WTC11 (cell line): ENCODE results near the gene ACACA.

Experiments used
- ATF1 ChIP-seq: sonication (generic); formaldehyde crosslinking; IDR thresholded peaks from 2 replicates; pipeline ENCODE4 v1.8.1; 2023; ENCODE audit warnings: mild to moderate bottlenecking, moderate library complexity, missing genetic modification reagents
- CTCF ChIP-seq: fragments of 200-600 bp; IDR thresholded peaks from 2 replicates; pipeline ENCODE4 v1.8.0; 2022; ENCODE audit warnings: antibody characterized with exemption
- SP1 ChIP-seq: sonication (generic); formaldehyde crosslinking; conservative IDR thresholded peaks from 2 replicates; pipeline ENCODE4 v1.8.1; 2022; ENCODE audit warnings: missing genetic modification reagents

DNA sequence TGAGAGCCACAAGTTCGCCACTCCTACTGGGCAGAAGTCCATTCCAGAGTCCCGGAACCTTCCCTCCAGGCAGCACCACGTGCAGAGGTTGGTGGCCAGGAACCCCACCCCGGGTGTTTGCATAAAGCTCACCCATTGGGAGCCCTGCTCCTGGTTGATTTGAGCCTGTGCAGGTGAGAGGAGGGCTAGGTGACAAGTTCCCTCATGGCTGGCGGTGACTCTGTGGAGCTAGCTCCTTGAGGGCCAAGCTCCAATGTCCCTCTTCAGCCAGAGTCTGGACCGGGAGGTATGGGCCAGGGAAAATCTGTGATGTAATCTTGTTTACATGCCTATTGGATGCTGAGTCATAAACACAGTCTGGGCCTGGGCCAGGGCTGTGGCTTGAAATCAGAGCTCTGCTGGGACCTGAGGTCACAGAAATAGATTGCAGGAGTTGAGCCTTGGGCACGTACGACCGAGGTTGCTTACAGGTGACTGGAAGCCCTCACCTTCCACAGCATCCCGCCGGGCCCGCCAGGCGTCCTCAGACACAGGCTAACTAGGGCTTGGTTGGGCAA is 339.0 kb downstream of the ACACA start:
- no peak for TF ChIP-seq SP1 (CRISPR knock-in tag)
- no peak for TF ChIP-seq ATF1 (CRISPR knock-in tag)
- TF ChIP-seq CTCF = no peak
